ENCODE results near the gene FAM107B. TPM values are rescaled to one million over a fixed set of nuclear protein-coding genes. Genes with fewer than 3 reads are reported as not detected.
A peak's percentile ranks its signal among the peaks of the same experiment; 100 is the strongest.

The FAM107B gene
- total and polyA plus RNA-seq, 7 experiments from 2014 or later, result 167 to 236 (median 211) TPM

- peak in 1 of 9 donors; percentile 9 for DNase-seq
- peak; percentile 44 for ATAC-seq
- H3K4me1 Mint-ChIP-seq, result peaks cover 0 to 12% (median 8%) of the 10 kb centered on the region in 7 donors
- Histone ChIP-seq H3K27ac (ENCODE audit: low read depth, low read length) (no peak overlapping the region), H3K4me3 (ENCODE audit: low read length) (no peak overlapping the region), H3K4me1 (ENCODE audit: control insufficient read depth in 2 of 2, insufficient read depth in 2 of 2, low read length in 2 of 2) (no peaks in the 10 kb centered on the region), H3K27me3 (ENCODE audit: control insufficient read depth in 2 of 2, insufficient read depth in 2 of 2, low read length in 2 of 2) (no peaks in the 10 kb centered on the region), H3K36me3 (ENCODE audit: control insufficient read depth in 2 of 3, insufficient read depth in 3 of 3, low read length in 3 of 3) (no peaks in the 10 kb centered on the region), H3K9me3 (ENCODE audit: control insufficient read depth in 2 of 3, low read length in 3 of 3) (no peaks in the 10 kb centered on the region)
- no peaks in the 10 kb centered on the region for H3K36me3 Mint-ChIP-seq
- H3K27ac Mint-ChIP-seq, result peak overlapping the region in 5 of 9 donors; percentile 10 to 42 (median 25)
- no peaks in the 10 kb centered on the region for H3K27me3 Mint-ChIP-seq
- CTCF ChIA-PET, result no interaction called here
- H3K4me3 Mint-ChIP-seq, result peak overlapping the region in 2 of 10 donors; percentile 17 to 24
- POLR2A ChIA-PET, result no interaction called here
- H3K9me3 Mint-ChIP-seq, result peaks cover 0 to 2% (median 0%) of the 10 kb centered on the region in 11 donors
- intact Hi-C loops (cut with micrococcal nuclease), result no loop called here
Observed at GRCh38 chr10:14757394-14757793, 17.3 kb downstream of the FAM107B start.

- H3K9me3 ChIP-seq (ENCODE audit: control insufficient read depth in 2 of 3, low read length in 3 of 3), result no peaks in the 10 kb centered on the region
- ChIA-PET POLR2A (no interaction called here), CTCF (interaction anchor here (0.7 kb wide), 1 partner anchor 114 kb away, joined by 5 read pairs; no protein-coding TSS in a partner anchor)
- H3K27me3 Mint-ChIP-seq, result no peaks in the 10 kb centered on the region
- intact Hi-C loops (cut with micrococcal nuclease), result no loop called here
- no peaks in the 10 kb centered on the region for H3K27me3 ChIP-seq (ENCODE audit: control insufficient read depth in 2 of 2, insufficient read depth in 2 of 2, low read length in 2 of 2)
- DNase-seq (no peak), ATAC-seq (no peak)
- no peaks in the 10 kb centered on the region for H3K9me3 Mint-ChIP-seq
- no peak overlapping the region for H3K27ac ChIP-seq (ENCODE audit: low read depth, low read length)
- no peaks in the 10 kb centered on the region for H3K36me3 ChIP-seq (ENCODE audit: control insufficient read depth in 2 of 3, insufficient read depth in 3 of 3, low read length in 3 of 3)
- peaks cover 0 to 9% (median 8%) of the 10 kb centered on the region in 7 donors for H3K4me1 Mint-ChIP-seq
- no peaks in the 10 kb centered on the region for H3K36me3 Mint-ChIP-seq
- H3K4me1 ChIP-seq (ENCODE audit: control insufficient read depth in 2 of 2, insufficient read depth in 2 of 2, low read length in 2 of 2), result no peaks in the 10 kb centered on the region
- H3K4me3 Mint-ChIP-seq, result no peak overlapping the region
- peak overlapping the region in 1 of 9 donors; percentile 12 for H3K27ac Mint-ChIP-seq
- H3K4me3 ChIP-seq (ENCODE audit: low read length), result no peak overlapping the region
Observed at GRCh38 chr10:14753441-14753840, 21.3 kb downstream of the FAM107B start.

GRCh38 chr10:14751921-14752320 lies 22.8 kb downstream of the FAM107B start:
- intact Hi-C loops (cut with micrococcal nuclease), result no loop called here
- ATAC-seq, result no peak
- Mint-ChIP-seq H3K4me1 (peaks cover 0 to 2% (median 0%) of the 10 kb centered on the region in 7 donors), H3K27me3 (no peaks in the 10 kb centered on the region), H3K4me3 (no peak overlapping the region), H3K36me3 (peaks cover 0 to 4% (median 0%) of the 10 kb centered on the region in 5 donors), H3K27ac (peak overlapping the region in 1 of 9 donors; percentile 70), H3K9me3 (peaks cover 0 to 6% (median 0%) of the 10 kb centered on the region in 11 donors)
- H3K4me1 ChIP-seq (ENCODE audit: control insufficient read depth in 2 of 2, insufficient read depth in 2 of 2, low read length in 2 of 2), result no peaks in the 10 kb centered on the region
- CTCF ChIA-PET, result no interaction called here
- no peaks in the 10 kb centered on the region for H3K27me3 ChIP-seq (ENCODE audit: control insufficient read depth in 2 of 2, insufficient read depth in 2 of 2, low read length in 2 of 2)
- no peak for DNase-seq
- H3K36me3 ChIP-seq (ENCODE audit: control insufficient read depth in 2 of 3, insufficient read depth in 3 of 3, low read length in 3 of 3), result no peaks in the 10 kb centered on the region
- H3K4me3 ChIP-seq (ENCODE audit: low read length), result no peak overlapping the region
- no peaks in the 10 kb centered on the region for H3K9me3 ChIP-seq (ENCODE audit: control insufficient read depth in 2 of 3, low read length in 3 of 3)
- POLR2A ChIA-PET, result no interaction called here
- no peak overlapping the region for H3K27ac ChIP-seq (ENCODE audit: low read depth, low read length)

GRCh38 chr10:14751014-14751896 lies 23.4 kb downstream of the FAM107B start:
- peak; percentile 40 for ATAC-seq
- H3K27ac ChIP-seq (ENCODE audit: low read depth, low read length), result no peak overlapping the region
- CTCF ChIA-PET, result interaction anchor here (0.6 kb wide), 1 partner anchor 198 kb away, joined by 4 read pairs; no protein-coding TSS in a partner anchor
- Mint-ChIP-seq H3K27ac (peak overlapping the region in 1 of 9 donors; percentile 70), H3K27me3 (no peaks in the 10 kb centered on the region), H3K4me3 (no peak overlapping the region), H3K9me3 (peaks cover 0 to 10% (median 0%) of the 10 kb centered on the region in 11 donors), H3K36me3 (peaks cover 0 to 8% (median 0%) of the 10 kb centered on the region in 5 donors), H3K4me1 (no peaks in the 10 kb centered on the region)
- no peaks in the 10 kb centered on the region for H3K4me1 ChIP-seq (ENCODE audit: control insufficient read depth in 2 of 2, insufficient read depth in 2 of 2, low read length in 2 of 2)
- DNase-seq, result no peak
- H3K27me3 ChIP-seq (ENCODE audit: control insufficient read depth in 2 of 2, insufficient read depth in 2 of 2, low read length in 2 of 2), result no peaks in the 10 kb centered on the region
- intact Hi-C loops (cut with micrococcal nuclease), result no loop called here
- H3K9me3 ChIP-seq (ENCODE audit: control insufficient read depth in 2 of 3, low read length in 3 of 3), result no peaks in the 10 kb centered on the region
- no peaks in the 10 kb centered on the region for H3K36me3 ChIP-seq (ENCODE audit: control insufficient read depth in 2 of 3, insufficient read depth in 3 of 3, low read length in 3 of 3)
- H3K4me3 ChIP-seq (ENCODE audit: low read length), result no peak overlapping the region
- POLR2A ChIA-PET, result no interaction called here

- Mint-ChIP-seq H3K27me3 (no peaks in the 10 kb centered on the region), H3K4me3 (no peak overlapping the region), H3K9me3 (peaks cover 0 to 17% (median 5%) of the 10 kb centered on the region in 11 donors), H3K36me3 (peaks cover 0 to 17% (median 0%) of the 10 kb centered on the region in 5 donors), H3K4me1 (peaks cover 0 to 4% (median under 1%) of the 10 kb centered on the region in 7 donors), H3K27ac (no peak overlapping the region)
- no peaks in the 10 kb centered on the region for H3K9me3 ChIP-seq (ENCODE audit: control insufficient read depth in 2 of 3, low read length in 3 of 3)
- no peak overlapping the region for H3K27ac ChIP-seq (ENCODE audit: low read depth, low read length)
- DNase-seq (no peak), ATAC-seq (peak; percentile 70)
- CTCF ChIA-PET, result interaction anchor here (0.5 kb wide), 1 partner anchor 783 kb away, joined by 3 read pairs; no protein-coding TSS in a partner anchor
- no peaks in the 10 kb centered on the region for H3K36me3 ChIP-seq (ENCODE audit: control insufficient read depth in 2 of 3, insufficient read depth in 3 of 3, low read length in 3 of 3)
- POLR2A ChIA-PET, result no interaction called here
- no peaks in the 10 kb centered on the region for H3K27me3 ChIP-seq (ENCODE audit: control insufficient read depth in 2 of 2, insufficient read depth in 2 of 2, low read length in 2 of 2)
- no peaks in the 10 kb centered on the region for H3K4me1 ChIP-seq (ENCODE audit: control insufficient read depth in 2 of 2, insufficient read depth in 2 of 2, low read length in 2 of 2)
- no peak overlapping the region for H3K4me3 ChIP-seq (ENCODE audit: low read length)
- intact Hi-C loops (cut with micrococcal nuclease), result no loop called here
Observed at GRCh38 chr10:14749070-14749809, 25.5 kb downstream of the FAM107B start.

- intact Hi-C loops (cut with micrococcal nuclease), result no loop called here
- Mint-ChIP-seq H3K27me3 (no peaks in the 10 kb centered on the region), H3K27ac (peak overlapping the region in 1 of 9 donors; percentile 38), H3K4me1 (peaks cover 0 to 12% (median 8%) of the 10 kb centered on the region in 7 donors), H3K4me3 (no peak overlapping the region), H3K36me3 (peaks cover 0 to 20% (median 0%) of the 10 kb centered on the region in 5 donors), H3K9me3 (peaks cover 0 to 23% (median 6%) of the 10 kb centered on the region in 11 donors)
- ChIA-PET CTCF (no interaction called here), POLR2A (no interaction called here)
- Histone ChIP-seq H3K36me3 (ENCODE audit: control insufficient read depth in 2 of 3, insufficient read depth in 3 of 3, low read length in 3 of 3) (no peaks in the 10 kb centered on the region), H3K27ac (ENCODE audit: low read depth, low read length) (no peak overlapping the region), H3K4me1 (ENCODE audit: control insufficient read depth in 2 of 2, insufficient read depth in 2 of 2, low read length in 2 of 2) (no peaks in the 10 kb centered on the region), H3K9me3 (ENCODE audit: control insufficient read depth in 2 of 3, low read length in 3 of 3) (no peaks in the 10 kb centered on the region), H3K27me3 (ENCODE audit: control insufficient read depth in 2 of 2, insufficient read depth in 2 of 2, low read length in 2 of 2) (no peaks in the 10 kb centered on the region), H3K4me3 (ENCODE audit: low read length) (no peak overlapping the region)
- no peak for ATAC-seq
- no peak for DNase-seq
Observed at GRCh38 chr10:14748441-14748840, 26.3 kb downstream of the FAM107B start.
